IPS-20b (cell line): Measurements from ENCODE around the gene BHMT.

ENCODE experiments used
- H3K27ac ChIP-seq: one replicate; pipeline ENCODE4 v1.5.1; 2013; ENCODE audit warnings: low read length
- H3K27me3 ChIP-seq: 2 replicates; pipeline ENCODE4 v1.6.1; 2013; ENCODE audit warnings: mild to moderate bottlenecking, low read length, inconsistent platforms; ENCODE audit not compliant: insufficient read depth
- H3K36me3 ChIP-seq: 2 replicates; pipeline ENCODE4 v1.6.1; 2013; ENCODE audit warnings: low read depth, mild to moderate bottlenecking, inconsistent platforms, low read length, moderate library complexity; ENCODE audit not compliant: insufficient read depth
- H3K4me1 ChIP-seq: 2 replicates; pipeline ENCODE4 v1.6.1; 2013; ENCODE audit warnings: mild to moderate bottlenecking, control low read depth, inconsistent platforms, low read length, moderate library complexity; ENCODE audit not compliant: insufficient read depth
- H3K4me3 ChIP-seq: 2 replicates; pipeline ENCODE4 v1.5.1; 2013; ENCODE audit warnings: mild to moderate bottlenecking, low read length, inconsistent platforms
- H3K9ac ChIP-seq: 2 replicates; pipeline ENCODE4 v1.6.1; 2013; ENCODE audit warnings: low read depth, mild to moderate bottlenecking, inconsistent platforms, low read length, moderate library complexity
- H3K9me3 ChIP-seq: 2 replicates; pipeline ENCODE4 v1.6.1; 2013; ENCODE audit warnings: mild to moderate bottlenecking, low read depth, low read length, inconsistent platforms; ENCODE audit not compliant: insufficient read depth

BHMT gene

DNA sequence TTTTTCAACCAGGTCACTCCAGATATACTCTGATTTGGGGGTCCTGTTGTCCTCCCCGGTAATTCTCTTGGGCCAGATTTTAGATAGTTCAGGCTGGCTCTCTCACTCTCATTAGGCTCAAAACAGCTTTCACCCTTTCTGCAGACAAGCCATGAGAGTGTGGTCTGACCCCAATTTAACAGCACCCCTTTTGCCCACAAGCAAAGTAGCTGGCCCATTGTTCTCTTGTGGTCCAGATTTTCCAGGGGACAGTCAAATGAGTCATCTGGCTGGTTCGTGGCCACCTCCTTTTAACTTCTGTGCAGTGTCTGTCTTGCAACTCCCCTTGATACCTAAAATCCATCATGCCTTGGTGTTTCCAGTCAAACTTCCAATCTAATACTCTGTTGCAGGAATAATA, 25.5 kb upstream of the BHMT start:
- Histone ChIP-seq H3K36me3 (no peaks in the 10 kb centered on the region), H3K4me3 (no peak overlapping the region), H3K27ac (no peak overlapping the region), H3K27me3 (no peaks in the 10 kb centered on the region), H3K4me1 (no peaks in the 10 kb centered on the region), H3K9ac (no peak overlapping the region), H3K9me3 (no peaks in the 10 kb centered on the region)

DNA sequence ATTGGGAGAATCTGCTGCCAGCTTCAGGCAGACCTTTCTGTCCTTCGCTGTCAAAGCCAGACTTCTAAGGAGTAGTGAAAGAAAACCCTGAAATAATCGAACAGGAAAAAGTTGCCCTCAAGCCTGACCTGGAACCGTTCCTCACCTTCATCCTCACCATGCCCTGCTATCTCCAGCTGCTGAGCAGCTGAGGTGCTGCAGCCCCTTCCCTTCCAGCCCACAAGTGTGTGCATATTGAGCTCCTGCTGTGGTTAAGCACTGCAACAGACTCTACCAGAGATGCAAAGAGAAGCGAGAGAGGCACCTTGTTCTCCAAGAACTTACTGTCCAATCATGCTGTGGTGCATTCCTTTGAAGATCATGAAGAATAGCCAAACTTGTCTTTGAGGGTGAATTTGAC, 23.1 kb upstream of the BHMT start:
- Histone ChIP-seq H3K9me3 (no peaks in the 10 kb centered on the region), H3K9ac (no peak overlapping the region), H3K4me1 (no peaks in the 10 kb centered on the region), H3K27ac (no peak overlapping the region), H3K36me3 (no peaks in the 10 kb centered on the region), H3K27me3 (no peaks in the 10 kb centered on the region), H3K4me3 (no peak overlapping the region)

DNA sequence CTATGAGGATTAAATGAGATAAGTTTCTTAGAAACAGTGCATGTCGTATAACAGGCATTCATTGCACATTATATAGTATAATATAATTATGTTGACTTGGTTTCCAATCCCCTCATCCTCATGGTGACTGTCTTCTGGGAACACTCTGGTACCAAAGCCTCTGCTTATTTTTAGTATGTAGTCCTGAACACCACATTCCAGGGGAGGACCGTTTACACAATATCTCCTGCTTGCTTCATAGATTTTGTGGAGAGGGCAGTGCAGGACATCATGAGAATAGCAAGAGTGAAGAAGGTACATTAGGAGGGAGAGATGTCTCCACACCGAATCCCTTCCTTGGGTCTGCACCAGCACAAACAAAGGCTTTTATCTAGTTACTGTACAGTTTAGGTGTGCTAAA, 20.5 kb upstream of the BHMT start:
- H3K27ac ChIP-seq, result no peak overlapping the region
- H3K9me3 ChIP-seq, result no peaks in the 10 kb centered on the region
- H3K27me3 ChIP-seq, result no peaks in the 10 kb centered on the region
- no peak overlapping the region for H3K4me3 ChIP-seq
- no peaks in the 10 kb centered on the region for H3K4me1 ChIP-seq
- no peaks in the 10 kb centered on the region for H3K36me3 ChIP-seq
- H3K9ac ChIP-seq, result no peak overlapping the region

DNA sequence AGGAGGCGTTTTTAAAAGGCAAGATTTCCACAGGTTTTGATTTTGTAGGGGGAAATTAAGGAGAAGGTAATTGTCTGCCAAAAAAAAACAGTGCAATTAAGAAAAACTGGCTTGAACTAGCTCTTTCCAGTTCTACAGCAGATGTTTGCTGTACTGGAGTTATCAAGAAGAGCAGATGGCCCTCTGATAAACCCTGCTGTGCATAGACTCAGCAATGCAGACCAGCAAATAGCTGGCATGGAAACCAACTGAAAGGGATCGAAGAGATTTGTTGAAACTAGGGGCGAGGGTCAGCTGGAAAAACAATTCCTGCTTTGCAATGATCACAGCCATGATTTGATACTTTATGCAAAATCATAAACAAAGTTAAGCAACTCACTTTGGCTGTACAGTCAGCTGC, 17.8 kb upstream of the BHMT start:
- Histone ChIP-seq H3K9me3 (no peaks in the 10 kb centered on the region), H3K4me1 (no peaks in the 10 kb centered on the region), H3K27me3 (no peaks in the 10 kb centered on the region), H3K36me3 (no peaks in the 10 kb centered on the region), H3K9ac (no peak overlapping the region), H3K4me3 (no peak overlapping the region), H3K27ac (no peak overlapping the region)

DNA sequence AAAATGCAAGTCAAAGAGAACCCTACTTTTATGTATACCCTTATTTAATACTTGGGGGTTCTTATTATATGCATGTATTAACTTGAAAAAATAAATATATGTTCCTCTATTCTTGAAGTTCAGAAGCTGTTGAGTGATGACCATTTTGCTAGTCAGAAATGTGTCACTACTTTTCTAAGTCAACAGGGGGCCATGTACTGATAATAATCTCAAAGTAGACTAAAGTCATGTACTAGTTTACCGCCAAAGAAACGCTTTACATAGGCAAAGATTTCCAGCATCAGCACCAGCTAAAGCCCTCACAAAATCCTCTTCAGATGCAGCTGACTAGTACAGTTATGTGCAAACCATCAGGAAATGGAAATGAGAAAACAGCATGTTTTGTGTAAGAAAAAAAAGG, 5.7 kb upstream of the BHMT start:
- H3K27ac ChIP-seq, result no peak overlapping the region
- no peaks in the 10 kb centered on the region for H3K4me1 ChIP-seq
- H3K36me3 ChIP-seq, result no peaks in the 10 kb centered on the region
- H3K9ac ChIP-seq, result no peak overlapping the region
- H3K4me3 ChIP-seq, result no peak overlapping the region
- H3K27me3 ChIP-seq, result peaks cover 10% of the 10 kb centered on the region
- peaks cover 7% of the 10 kb centered on the region for H3K9me3 ChIP-seq

DNA sequence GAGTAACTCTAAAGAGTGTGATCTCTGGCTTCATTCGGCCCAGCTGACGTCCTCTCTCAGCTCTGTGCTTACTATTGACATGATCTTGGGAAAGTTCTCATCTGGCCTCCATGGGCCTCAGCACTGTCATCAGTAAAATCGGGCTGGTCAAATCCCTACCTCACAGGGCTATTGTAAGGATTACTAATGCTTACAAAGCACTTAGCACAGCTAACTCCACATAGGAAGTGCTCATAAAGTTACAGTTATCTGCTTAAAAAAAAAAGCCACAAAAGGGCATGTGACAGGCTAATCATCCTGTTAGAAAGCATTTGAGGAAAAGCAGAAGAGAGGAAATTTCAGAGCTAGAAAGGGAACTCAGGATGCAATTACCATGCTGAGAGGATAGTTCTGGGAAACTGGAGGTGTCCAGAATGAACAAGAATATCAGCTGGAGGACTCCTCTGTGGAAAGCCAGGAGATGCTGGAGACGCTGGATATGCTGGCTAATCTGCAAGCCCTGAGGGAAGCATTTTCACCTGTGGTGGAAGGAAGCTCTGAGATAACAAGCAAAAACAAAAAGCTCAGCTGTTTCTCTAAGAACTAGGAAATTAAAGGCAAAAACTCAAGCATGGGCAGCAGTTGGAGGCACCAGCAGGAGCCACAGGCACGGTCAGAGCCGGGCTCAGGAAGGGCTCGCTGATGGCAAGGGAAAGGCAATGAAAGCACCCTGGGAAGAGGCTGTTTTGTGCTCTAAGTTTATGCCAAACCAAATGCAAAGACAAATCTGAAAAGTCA, 4.4 kb upstream of the BHMT start:
- H3K9ac ChIP-seq, result no peak overlapping the region
- no peaks in the 10 kb centered on the region for H3K4me1 ChIP-seq
- no peak overlapping the region for H3K4me3 ChIP-seq
- H3K27ac ChIP-seq, result no peak overlapping the region
- peaks cover 24% of the 10 kb centered on the region for H3K27me3 ChIP-seq
- H3K9me3 ChIP-seq, result peaks cover 5% of the 10 kb centered on the region
- H3K36me3 ChIP-seq, result no peaks in the 10 kb centered on the region

DNA sequence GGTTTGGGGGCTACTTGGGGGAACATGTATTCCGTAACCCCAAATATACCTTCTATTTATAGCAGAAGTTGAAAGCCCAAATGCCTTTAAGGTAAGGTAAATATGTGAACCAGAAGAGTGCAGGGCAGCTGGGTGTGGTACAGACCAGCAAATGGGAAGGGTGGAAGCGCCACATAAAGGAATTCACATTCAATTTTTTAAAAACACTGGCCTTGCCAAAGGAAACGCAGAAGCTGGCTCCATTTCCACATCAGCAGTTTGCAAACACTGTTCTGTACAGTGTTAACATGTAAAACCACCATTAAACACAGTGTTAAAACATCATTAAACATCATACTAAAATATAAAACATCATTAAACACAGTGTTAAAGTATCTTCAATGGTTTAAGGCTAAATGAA, 3.5 kb upstream of the BHMT start:
- H3K9ac ChIP-seq, result no peak overlapping the region
- peaks cover 32% of the 10 kb centered on the region for H3K27me3 ChIP-seq
- no peak overlapping the region for H3K27ac ChIP-seq
- H3K9me3 ChIP-seq, result no peaks in the 10 kb centered on the region
- H3K4me1 ChIP-seq, result no peaks in the 10 kb centered on the region
- no peak overlapping the region for H3K4me3 ChIP-seq
- no peaks in the 10 kb centered on the region for H3K36me3 ChIP-seq

DNA sequence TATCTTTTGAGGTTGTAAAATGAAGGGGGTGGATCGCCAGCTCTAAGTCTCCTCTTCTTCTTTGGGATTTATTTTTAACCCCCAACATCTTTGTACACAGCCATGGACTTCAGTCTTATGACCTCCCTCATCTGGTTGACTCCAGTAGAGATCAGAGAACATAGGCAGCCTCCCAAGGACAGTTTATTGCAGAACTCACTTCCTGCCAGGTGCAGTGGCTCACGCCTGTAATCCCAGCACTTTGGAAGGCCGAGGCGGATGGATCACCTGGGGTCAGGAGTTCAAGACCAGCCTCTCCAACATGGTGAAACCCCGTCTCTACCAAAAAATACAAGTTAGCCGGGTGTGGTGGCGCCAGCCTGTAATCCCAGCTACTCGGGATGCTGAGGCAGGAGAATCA, 2.8 kb upstream of the BHMT start:
- no peaks in the 10 kb centered on the region for H3K9me3 ChIP-seq
- H3K27ac ChIP-seq, result no peak overlapping the region
- no peak overlapping the region for H3K4me3 ChIP-seq
- H3K36me3 ChIP-seq, result no peaks in the 10 kb centered on the region
- H3K4me1 ChIP-seq, result no peaks in the 10 kb centered on the region
- peaks cover 40% of the 10 kb centered on the region for H3K27me3 ChIP-seq
- H3K9ac ChIP-seq, result no peak overlapping the region

DNA sequence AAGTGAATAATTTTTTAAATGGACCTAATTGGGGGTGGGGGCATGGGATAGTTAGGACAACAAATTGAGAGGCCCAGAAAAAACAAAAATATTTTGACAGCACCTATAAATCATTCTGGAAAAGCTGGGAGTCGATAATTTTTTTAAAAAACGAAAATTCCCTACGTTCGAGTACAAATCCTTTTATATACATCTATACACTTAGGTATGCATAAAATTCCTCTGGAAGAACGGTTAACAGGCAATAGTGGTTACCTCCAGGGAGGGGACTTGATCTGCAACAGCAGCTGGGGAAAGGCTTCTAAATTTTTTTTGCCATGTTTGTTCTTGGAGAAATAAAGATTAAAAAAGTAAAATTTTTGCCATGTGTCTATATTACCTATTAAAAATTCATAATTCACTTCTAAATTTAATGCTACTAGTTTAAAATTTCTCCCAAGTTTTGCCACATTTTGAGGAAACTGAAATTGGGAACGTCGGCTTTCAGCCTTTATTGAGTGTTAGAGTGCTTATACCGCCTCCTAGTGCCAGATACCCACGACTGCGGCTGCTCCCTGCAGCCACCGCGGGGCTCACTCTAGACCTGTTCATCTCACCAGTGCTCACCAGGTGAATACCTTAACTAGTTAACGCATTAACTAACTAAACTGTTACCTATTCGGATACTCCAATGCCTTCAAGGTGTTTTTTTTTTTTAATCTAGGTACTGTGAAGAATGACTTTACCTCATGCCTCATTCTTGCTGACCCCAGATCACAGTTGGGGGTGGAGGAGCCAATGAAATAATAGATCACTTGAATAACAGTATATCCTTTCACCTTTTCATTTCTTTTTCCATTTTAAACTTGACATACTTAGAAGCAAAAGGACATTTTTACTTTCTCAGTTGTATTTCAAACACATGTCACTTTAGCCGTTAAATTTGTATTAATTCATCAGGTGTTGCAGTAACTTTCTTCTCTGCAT, 1.8 kb upstream of the BHMT start:
- H3K9ac ChIP-seq, result no peak overlapping the region
- no peak overlapping the region for H3K4me3 ChIP-seq
- no peaks in the 10 kb centered on the region for H3K36me3 ChIP-seq
- no peaks in the 10 kb centered on the region for H3K9me3 ChIP-seq
- no peaks in the 10 kb centered on the region for H3K4me1 ChIP-seq
- H3K27ac ChIP-seq, result no peak overlapping the region
- H3K27me3 ChIP-seq, result peaks cover 46% of the 10 kb centered on the region

DNA sequence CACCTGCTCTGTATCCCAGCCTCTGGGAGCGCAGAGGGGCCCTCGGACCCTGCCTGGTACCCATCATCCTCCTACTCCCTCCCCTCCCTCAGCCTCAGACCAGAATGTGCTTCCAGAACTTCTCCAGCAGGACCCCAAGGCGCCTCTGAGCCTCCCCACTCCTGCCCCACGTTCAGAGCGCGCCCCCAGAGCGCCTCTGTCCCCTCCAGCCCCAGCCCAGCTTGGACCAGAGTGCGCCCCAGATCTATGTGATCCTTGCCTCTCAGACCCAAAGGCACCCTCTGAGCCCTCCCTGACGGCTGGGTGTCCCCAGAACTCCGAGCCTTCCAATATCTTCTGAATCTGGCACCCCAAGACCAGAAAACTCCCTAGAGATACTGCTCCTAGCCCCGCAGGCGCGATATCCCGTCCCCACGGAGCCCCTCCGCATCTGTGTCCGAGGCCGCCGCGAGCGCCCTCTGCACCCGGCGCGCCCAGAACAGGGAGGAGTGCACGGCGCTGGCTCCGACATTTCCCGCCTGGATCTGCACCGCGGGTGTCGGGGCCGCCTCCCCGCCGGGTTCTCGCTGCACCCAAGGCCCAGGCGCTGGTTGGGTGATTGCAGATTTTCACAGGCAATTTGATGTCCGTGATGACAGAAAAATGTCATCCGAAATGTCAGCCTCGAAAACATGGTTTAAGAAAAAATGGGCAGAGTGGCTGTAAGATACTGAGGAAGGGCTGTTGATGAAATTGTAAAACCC, 522 bp downstream of the BHMT start:
- Histone ChIP-seq H3K9ac (peak overlapping the region; percentile 13; the same call in 1 of the 2 replicates), H3K4me3 (peak overlapping the region; percentile 73), H3K27ac (no peak overlapping the region), H3K4me1 (no peaks in the 10 kb centered on the region), H3K36me3 (no peaks in the 10 kb centered on the region), H3K27me3 (peaks cover 46% of the 10 kb centered on the region), H3K9me3 (no peaks in the 10 kb centered on the region)

DNA sequence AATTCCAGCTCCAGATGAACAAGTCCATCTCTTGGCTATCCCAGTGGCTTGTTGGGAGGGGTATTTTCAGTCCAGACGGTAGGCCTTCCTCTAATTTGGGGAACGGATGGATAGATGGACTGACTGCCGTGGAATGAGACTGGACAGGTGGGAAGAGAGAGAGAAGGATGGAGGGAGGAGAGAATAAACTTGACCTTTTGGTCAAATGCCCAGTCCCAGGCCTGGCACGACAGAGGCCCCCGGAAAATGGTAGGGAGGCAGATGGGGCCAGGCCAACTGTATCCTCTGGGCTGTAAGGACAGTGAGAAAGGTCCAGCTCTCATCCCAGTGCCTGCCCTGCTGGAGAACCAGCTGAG, 1.1 kb downstream of the BHMT start:
- H3K9me3 ChIP-seq, result no peaks in the 10 kb centered on the region
- peak overlapping the region; percentile 73; the same call in 1 of the 2 replicates for H3K4me3 ChIP-seq
- no peaks in the 10 kb centered on the region for H3K36me3 ChIP-seq
- H3K9ac ChIP-seq, result no peak overlapping the region
- H3K27me3 ChIP-seq, result peaks cover 46% of the 10 kb centered on the region
- H3K27ac ChIP-seq, result no peak overlapping the region
- no peaks in the 10 kb centered on the region for H3K4me1 ChIP-seq
